OCI-LY7 (cell line): ENCODE measurements around the gene HRH3.

Source experiments
- CTCF ChIP-seq: fragments of 200-600 bp; sonication (generic); conservative IDR thresholded peaks from 2 replicates; pipeline ENCODE4 v1.5.1; 2014; ENCODE audit warnings: mild to moderate bottlenecking, antibody characterized with exemption, low read length, moderate library complexity, mixed read lengths
- EZH2phosphoT487 ChIP-seq: fragments of 200-600 bp; sonication (generic); IDR thresholded peaks from 2 replicates; pipeline ENCODE4 v1.6.1; 2018; ENCODE audit warnings: low read depth, borderline replicate concordance, mild to moderate bottlenecking, mixed run types, antibody characterized with exemption, low read length, moderate library complexity, mixed read lengths

DNA sequence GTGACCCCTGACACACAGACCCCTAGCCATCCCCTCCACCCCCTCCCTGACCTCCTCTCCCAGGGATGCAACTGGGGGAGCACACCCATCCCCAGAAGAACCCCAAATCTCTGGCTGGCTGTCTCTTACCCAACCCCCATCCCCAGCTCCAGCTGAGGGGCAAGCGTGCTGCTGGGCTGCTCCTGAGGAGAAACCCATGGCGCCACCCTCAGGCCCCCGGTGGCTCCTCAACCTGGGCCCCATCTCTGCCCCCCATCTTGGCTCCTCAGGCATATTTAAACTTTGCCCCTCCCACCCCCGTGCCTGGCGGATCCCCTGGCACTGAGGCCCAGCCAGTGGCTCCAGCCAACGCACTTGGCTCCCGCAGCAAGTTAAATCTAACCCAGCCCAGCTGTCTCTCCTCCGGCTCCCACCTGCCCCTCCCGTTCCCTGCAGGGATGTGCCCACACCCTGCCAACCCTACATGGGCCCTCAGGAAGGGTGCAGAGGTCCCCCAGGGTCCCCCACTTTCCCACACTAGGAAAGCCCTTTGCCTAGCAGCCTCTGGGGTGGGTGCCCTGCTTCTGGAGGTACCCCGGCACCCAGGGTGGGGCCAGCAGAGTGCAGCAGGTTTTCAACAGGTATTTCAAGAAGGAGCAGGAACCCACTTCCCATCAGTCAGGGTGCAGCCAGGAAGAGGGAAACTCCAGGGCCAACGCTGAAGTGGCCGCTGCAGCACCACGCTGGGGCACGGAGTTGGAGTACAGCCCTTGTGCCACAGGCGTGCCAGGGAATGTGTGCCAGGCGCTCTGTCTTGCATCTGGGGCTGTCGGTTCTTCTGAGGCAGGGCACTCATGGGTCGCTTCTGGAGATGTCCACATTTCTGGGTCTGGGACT, 12.9 kb upstream of the HRH3 start:
- TF ChIP-seq CTCF (0 out of 2 replicates have a peak, but pooled peaks have one; percentile 25), EZH2phosphoT487 (no peak)
